Pancreas (tissue), 10 donors: ENCODE measurements around the gene TNRC6A. TPM values are rescaled to one million over a fixed set of nuclear protein-coding genes. Genes with fewer than 3 reads are reported as not detected.

Experiments used
- ATAC-seq, 4 donors: fragments of 200-7000 bp; cut with Tn5 transposase; one replicate each; pipeline versions ENCODE4 v1.8.0 to v1.9.1; 2020; ENCODE audit warnings: mild to moderate bottlenecking in 4 of 4, moderate library complexity in 4 of 4
- DNase-seq, 6 donors: peaks; one replicate each; pipeline ENCODE4 v3.0.0-alpha.2; 2020
- FAIRE-seq: peaks from 2 replicates; lab custom pipeline; 2012; peaks lifted over from hg19 to GRCh38; lab: Jason Lieb, UNC
- H3K27ac ChIP-seq, 4 donors: fragments of 200-600 bp; sonication (generic); 1 replicate in 3 of 4; 2 replicates in 1 of 4; pipeline versions ENCODE4 v1.5.0 to v1.8.0; 2020
- H3K27me3 ChIP-seq, 4 donors: fragments of 200-600 bp; one replicate each; pipeline ENCODE4 v1.8.0; 2021
- H3K36me3 ChIP-seq, 3 donors: fragments of 200-600 bp; sonication (generic) in 1 of 3; one replicate each; pipeline versions ENCODE4 v1.5.0 to v1.8.0; 2020 to 2021
- H3K4me1 ChIP-seq, 3 donors: fragments of 200-600 bp; one replicate each; pipeline ENCODE4 v1.8.0; 2021
- H3K4me3 ChIP-seq, 4 donors: fragments of 200-600 bp; sonication (generic) in 2 of 4; one replicate each; pipeline versions ENCODE4 v1.5.0 to v1.8.0; 2020 to 2021
- H3K9me3 ChIP-seq, 4 donors: fragments of 200-600 bp; one replicate each; pipeline ENCODE4 v1.8.0; 2021
- CTCF ChIP-seq, 4 donors: fragments of 200-600 bp; sonication (generic) in 3 of 4; IDR thresholded peaks; one replicate each; pipeline versions ENCODE4 v1.5.0 to v1.8.0; 2021; ENCODE audit warnings: antibody characterized with exemption in 4 of 4
- WGBS, 2 donors: extraction: QIAGEN DNeasy Blood & Tissue Kit; methylation state at CpG; one replicate each; pipeline ENCODE4 v1.1.7; 2013; 5-methylcytosine and 5-hydroxymethylcytosine counted together
- intact Hi-C, 3 donors: fragments of 100-400 bp; cut with DNase I; formaldehyde crosslinking; loops; one replicate each; pipeline versions ENCODE4 v1.11.1 to v1.14.2; 2022
- polyA plus RNA-seq, 2 donors: library from polyadenylated mRNA; stranded (reverse); fragments of 200-250 nt; gene quantifications; one replicate each; pipeline ENCODE4 v1.2.3, GENCODE V29; 2013
- total RNA-seq, 6 donors: library from RNA; stranded (reverse); fragmentation: NEBNext Ultra II Directional in 4 of 6; extraction: Animal tissue kit (Norgen Biotek cat#: 25700) in 4 of 6; gene quantifications; one replicate each; pipeline versions ENCODE4 v1.2.1 to v1.2.4, GENCODE V29; 2021 to 2023
- donor health status: healthy with polysubstance abuse.
- donor health status: DM: no; HTN: no; CAD: no; lungs with moderate emphysema.
- donor health status: DM: no; HTN: no; CAD: no.
- donor health status: control.
- donor health status: control.
- donor health status: Bipolar disorder and iron deficiency.
- donor health status: DM: yes; HTN: yes; CAD: no.
- donor health status: DM: no; HTN: no; CAD: no.
- donor health status: DM: no; HTN: no; CAD: no.
- donor health status: DM: yes; HTN: yes; CAD: no.

The TNRC6A gene
- total and polyA plus RNA-seq, 8 donors = 15.6 to 33.9 (median 23.2) TPM

- intact Hi-C loops = no loop called here
- FAIRE-seq = no peak
- DNase-seq = no peak
- Histone ChIP-seq H3K9me3 (no peaks in the 10 kb centered on the region), H3K27me3 (no peaks in the 10 kb centered on the region), H3K27ac (no peak overlapping the region), H3K36me3 (no peaks in the 10 kb centered on the region), H3K4me1 (no peaks in the 10 kb centered on the region), H3K4me3 (no peak overlapping the region)
- TF ChIP-seq CTCF (IDR thresholded peaks at IDR 0.05) = no peak
- WGBS, 2 donors = 64 to 72% methylated on average over 8 of the region's 8 CpGs
- no peak for ATAC-seq
Observed at GRCh38 chr16:24869033-24869432, 139.6 kb downstream of the TNRC6A start.

- no peaks in the 10 kb centered on the region for H3K36me3 ChIP-seq
- DNase-seq (no peak), FAIRE-seq (no peak), ATAC-seq (no peak)
- no peak for TF ChIP-seq CTCF (IDR thresholded peaks at IDR 0.05)
- H3K27ac ChIP-seq = no peak overlapping the region
- WGBS, 2 donors = 89 to 93% methylated on average over 5 of the region's 5 CpGs
- no peak overlapping the region for H3K4me3 ChIP-seq
- H3K9me3 ChIP-seq = no peaks in the 10 kb centered on the region
- no peaks in the 10 kb centered on the region for H3K27me3 ChIP-seq
- H3K4me1 ChIP-seq = no peaks in the 10 kb centered on the region
- intact Hi-C loops = no loop called here
Observed at GRCh38 chr16:24871891-24872290, 142.4 kb downstream of the TNRC6A start.

GRCh38 chr16:24873028-24873427 lies 143.6 kb downstream of the TNRC6A start:
- TF ChIP-seq CTCF (IDR thresholded peaks at IDR 0.05) = no peak
- no peaks in the 10 kb centered on the region for H3K4me1 ChIP-seq
- intact Hi-C loops = no loop called here
- no peak overlapping the region for H3K27ac ChIP-seq
- WGBS, 2 donors = 55 to 61% methylated on average over 2 of the region's 2 CpGs
- no peak for FAIRE-seq
- no peak overlapping the region for H3K4me3 ChIP-seq
- DNase-seq = no peak
- H3K27me3 ChIP-seq = no peaks in the 10 kb centered on the region
- ATAC-seq = no peak
- H3K9me3 ChIP-seq = no peaks in the 10 kb centered on the region
- no peaks in the 10 kb centered on the region for H3K36me3 ChIP-seq

GRCh38 chr16:24875466-24875865 lies 146.0 kb downstream of the TNRC6A start:
- no peak for TF ChIP-seq CTCF (IDR thresholded peaks at IDR 0.05)
- Histone ChIP-seq H3K4me1 (no peaks in the 10 kb centered on the region), H3K27me3 (no peaks in the 10 kb centered on the region), H3K4me3 (no peak overlapping the region), H3K27ac (no peak overlapping the region), H3K36me3 (no peaks in the 10 kb centered on the region), H3K9me3 (no peaks in the 10 kb centered on the region)
- intact Hi-C loops = no loop called here
- ATAC-seq (no peak), DNase-seq (no peak), FAIRE-seq (no peak)
- 77 to 78% methylated on average over 10 of the region's 10 CpGs for WGBS, 2 donors

Other genes with a start within 250 kb of the TNRC6A start
- 10 to 100 TPM; 13.8 to 29.5 (median 19.7) TPM for gene RBBP6, start 190.1 kb upstream of the TNRC6A start, total RNA-seq
- 10 to 100 TPM; 19.2 to 31.3 TPM for gene RBBP6, start 190.1 kb upstream of the TNRC6A start, polyA plus RNA-seq
- 1 to 10 TPM in 1 of 6 donors, under 1 TPM in 3, not detected in 2; 0.22 to 1.0 (median 0.46) TPM for gene SLC5A11, start 116.3 kb downstream of the TNRC6A start, total RNA-seq
- gene SLC5A11, start 116.3 kb downstream of the TNRC6A start, polyA plus RNA-seq = under 1 TPM; 0.08 to 0.26 TPM